ENCODE results near the gene LIX1.
"Not testable (repeated sequence)": the region's sequence is repeated elsewhere in the genome, so short reads cannot be mapped to it uniquely, and the experiment has no call there.

LIX1 gene

GRCh38 chr5:97149709-97150108 lies 7.3 kb upstream of the LIX1 start:
- H3K4me3 ChIP-seq (ENCODE audit: low read length): no peak overlapping the region
- DNase-seq (ENCODE audit: low read depth, low spot score): no peak

- no peak for DNase-seq (ENCODE audit: low read depth, low spot score)
- H3K4me3 ChIP-seq (ENCODE audit: low read length): no peak overlapping the region
These were observed 5.9 kb upstream of the LIX1 start for GRCh38 chr5:97148288-97148687.

- H3K4me3 ChIP-seq (ENCODE audit: low read length): no peak overlapping the region
These were observed 1.3 kb upstream of the LIX1 start for GRCh38 chr5:97143704-97144103.

GRCh38 chr5:97141539-97141938 lies 872 bp downstream of the LIX1 start:
- H3K4me3 ChIP-seq (ENCODE audit: low read length): no peak overlapping the region
- no peak for DNase-seq (ENCODE audit: low read depth, low spot score)

More at GRCh38 chr5:97143704-97144103, 1.3 kb upstream of the LIX1 start:
- no peak for DNase-seq (ENCODE audit: low read depth, low spot score)

GRCh38 chr5:97141031-97141430 lies 1.4 kb downstream of the LIX1 start:
- no peak for DNase-seq (ENCODE audit: low read depth, low spot score)
- H3K4me3 ChIP-seq (ENCODE audit: low read length): no peak overlapping the region

GRCh38 chr5:97140250-97140649 lies 2.2 kb downstream of the LIX1 start:
- H3K4me3 ChIP-seq (ENCODE audit: low read length); DNase-seq (ENCODE audit: low read depth, low spot score): not testable (repeated sequence)

GRCh38 chr5:97136475-97136874 lies 5.9 kb downstream of the LIX1 start:
- H3K4me3 ChIP-seq (ENCODE audit: low read length): no peak overlapping the region
- no peak for DNase-seq (ENCODE audit: low read depth, low spot score)

GRCh38 chr5:97135868-97136267 lies 6.5 kb downstream of the LIX1 start:
- DNase-seq (ENCODE audit: low read depth, low spot score): no peak
- H3K4me3 ChIP-seq (ENCODE audit: low read length): no peak overlapping the region

- no peak overlapping the region for H3K4me3 ChIP-seq (ENCODE audit: low read length)
- DNase-seq (ENCODE audit: low read depth, low spot score): no peak
These were observed 7.8 kb downstream of the LIX1 start for GRCh38 chr5:97134634-97135033.

GRCh38 chr5:97133101-97133500 lies 9.3 kb downstream of the LIX1 start:
- no peak overlapping the region for H3K4me3 ChIP-seq (ENCODE audit: low read length)
- DNase-seq (ENCODE audit: low read depth, low spot score): peak; percentile 30

GRCh38 chr5:97131921-97132320 lies 10.5 kb downstream of the LIX1 start:
- DNase-seq (ENCODE audit: low read depth, low spot score): no peak
- H3K4me3 ChIP-seq (ENCODE audit: low read length): no peak overlapping the region

GRCh38 chr5:97131139-97131710 lies 11.2 kb downstream of the LIX1 start:
- H3K4me3 ChIP-seq (ENCODE audit: low read length): no peak overlapping the region
- no peak for DNase-seq (ENCODE audit: low read depth, low spot score)

GRCh38 chr5:97127727-97128126 lies 14.7 kb downstream of the LIX1 start:
- no peak overlapping the region for H3K4me3 ChIP-seq (ENCODE audit: low read length)
- DNase-seq (ENCODE audit: low read depth, low spot score): no peak

GRCh38 chr5:97125125-97125683 lies 17.2 kb downstream of the LIX1 start:
- no peak overlapping the region for H3K4me3 ChIP-seq (ENCODE audit: low read length)
- DNase-seq (ENCODE audit: low read depth, low spot score): no peak

- no peak overlapping the region for H3K4me3 ChIP-seq (ENCODE audit: low read length)
- DNase-seq (ENCODE audit: low read depth, low spot score): no peak
These were observed 18.1 kb downstream of the LIX1 start for GRCh38 chr5:97124335-97124734.

GRCh38 chr5:97121848-97122247 lies 20.6 kb downstream of the LIX1 start:
- H3K4me3 ChIP-seq (ENCODE audit: low read length): no peak overlapping the region
- DNase-seq (ENCODE audit: low read depth, low spot score): no peak

- no peak for DNase-seq (ENCODE audit: low read depth, low spot score)
- H3K4me3 ChIP-seq (ENCODE audit: low read length): no peak overlapping the region
These were observed 22.2 kb downstream of the LIX1 start for GRCh38 chr5:97120195-97120594.

- no peak overlapping the region for H3K4me3 ChIP-seq (ENCODE audit: low read length)
- no peak for DNase-seq (ENCODE audit: low read depth, low spot score)
These were observed 23.4 kb downstream of the LIX1 start for GRCh38 chr5:97119007-97119390.

GRCh38 chr5:97118261-97119006 lies 24.0 kb downstream of the LIX1 start:
- no peak overlapping the region for H3K4me3 ChIP-seq (ENCODE audit: low read length)

GRCh38 chr5:97115932-97116331 lies 26.5 kb downstream of the LIX1 start:
- DNase-seq (ENCODE audit: low read depth, low spot score): no peak
- H3K4me3 ChIP-seq (ENCODE audit: low read length): no peak overlapping the region

More at GRCh38 chr5:97118261-97119006, 24.0 kb downstream of the LIX1 start:
- no peak for DNase-seq (ENCODE audit: low read depth, low spot score)

- H3K4me3 ChIP-seq (ENCODE audit: low read length): no peak overlapping the region
- no peak for DNase-seq (ENCODE audit: low read depth, low spot score)
These were observed 30.2 kb downstream of the LIX1 start for GRCh38 chr5:97112230-97112629.

All from Jurkat, Clone E6-1 (cell line).